Suppressor macrophage treated with lipopolysaccharide for 4 hours (primary cell): ENCODE data around the gene FST.

ENCODE experiments used
- DNase-seq: peaks from one replicate; pipeline ENCODE4 v3.0.0-alpha.2; 2020

FST gene

DNA sequence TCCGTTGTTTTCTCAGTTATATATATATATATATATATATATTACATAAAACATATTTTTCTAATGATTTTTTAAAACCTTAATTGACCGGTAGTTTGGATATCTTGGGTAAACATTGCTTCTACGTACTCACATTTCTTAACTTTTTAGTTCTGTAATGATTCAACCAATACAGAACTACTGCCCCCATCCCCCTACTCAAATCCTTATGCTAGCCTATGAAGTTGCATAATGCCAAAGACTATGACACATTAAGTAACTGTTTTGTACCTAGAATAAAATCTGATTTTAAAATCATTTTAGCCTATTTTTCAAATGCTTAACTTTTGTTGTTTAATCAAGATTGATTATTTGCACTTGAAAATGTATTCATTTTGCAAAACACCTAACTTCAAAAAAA is 4.4 kb upstream of the FST start:
- no peak for DNase-seq

DNA sequence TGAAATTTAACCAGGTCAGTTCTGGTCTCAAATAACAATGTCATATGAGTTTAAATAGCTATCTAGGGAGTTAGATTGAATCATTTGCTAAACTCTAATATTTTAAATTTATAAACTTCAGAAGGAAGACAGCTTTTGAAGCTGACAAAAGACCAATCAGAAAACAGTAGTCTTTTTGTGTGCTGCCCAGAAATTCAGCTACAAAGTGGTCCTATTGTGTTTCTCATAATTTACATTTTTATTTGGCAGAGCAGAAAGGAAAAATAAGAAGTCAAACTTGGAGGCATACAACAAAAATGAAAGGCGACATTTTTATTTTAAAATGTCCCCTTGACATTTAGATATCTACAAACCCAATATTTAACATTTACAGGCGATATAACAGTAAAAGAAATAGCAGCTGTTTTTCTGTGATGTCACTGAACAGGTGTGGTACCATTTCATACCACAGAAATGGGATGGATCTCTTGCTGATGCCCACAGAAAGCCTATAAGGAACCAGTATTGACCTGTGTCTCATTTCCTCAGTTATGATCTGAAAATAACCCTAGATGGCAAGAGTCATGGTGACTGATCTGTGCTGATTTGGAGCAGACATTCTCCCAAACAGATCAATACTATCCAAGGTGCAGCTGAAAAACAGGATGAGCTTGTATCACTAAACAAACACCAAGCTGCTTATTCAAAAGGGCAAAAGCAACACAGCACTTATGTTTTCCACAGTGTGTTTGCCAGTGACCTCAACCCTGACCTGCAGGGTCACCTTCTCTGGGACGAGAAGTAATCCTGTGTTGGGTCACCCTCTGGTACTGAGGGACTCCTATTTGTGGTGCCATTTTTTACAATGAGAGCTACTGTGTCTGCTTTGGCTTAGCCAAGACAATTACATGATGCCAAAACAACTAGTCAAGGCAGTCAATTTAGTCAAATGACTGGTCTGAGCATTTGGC is 3.6 kb upstream of the FST start:
- DNase-seq, result no peak

DNA sequence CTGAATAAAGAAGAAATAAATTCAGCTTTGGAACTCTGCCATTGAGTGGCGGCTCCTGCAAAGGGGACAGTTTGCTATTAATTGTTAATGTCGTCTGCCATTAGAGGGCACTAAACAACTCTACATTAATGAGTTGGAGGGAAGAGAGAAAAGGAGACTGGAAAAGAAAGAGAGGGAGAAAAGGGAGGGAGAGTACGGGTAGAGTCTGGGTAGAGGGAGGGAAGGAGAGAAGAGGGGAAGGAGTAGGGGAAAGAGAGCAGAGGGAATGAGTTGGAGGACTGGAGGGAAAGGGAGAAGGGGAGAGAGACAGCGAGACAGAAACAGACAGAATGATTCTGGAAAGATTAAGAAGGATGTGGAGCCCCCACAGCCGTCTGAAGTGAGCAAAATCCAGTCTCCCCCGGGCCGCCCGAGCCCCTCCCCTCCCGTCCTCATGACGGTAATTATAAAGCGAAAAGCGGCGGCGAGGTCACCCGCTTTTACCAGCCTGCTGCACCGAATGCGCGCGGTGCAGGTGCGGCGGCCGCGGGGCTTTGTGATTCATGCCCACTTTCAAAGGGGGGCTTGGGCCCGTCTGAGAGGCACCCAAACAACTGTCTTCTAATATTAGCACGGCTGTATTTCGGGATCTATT is 1.9 kb upstream of the FST start:
- DNase-seq, result peak; percentile 63

DNA sequence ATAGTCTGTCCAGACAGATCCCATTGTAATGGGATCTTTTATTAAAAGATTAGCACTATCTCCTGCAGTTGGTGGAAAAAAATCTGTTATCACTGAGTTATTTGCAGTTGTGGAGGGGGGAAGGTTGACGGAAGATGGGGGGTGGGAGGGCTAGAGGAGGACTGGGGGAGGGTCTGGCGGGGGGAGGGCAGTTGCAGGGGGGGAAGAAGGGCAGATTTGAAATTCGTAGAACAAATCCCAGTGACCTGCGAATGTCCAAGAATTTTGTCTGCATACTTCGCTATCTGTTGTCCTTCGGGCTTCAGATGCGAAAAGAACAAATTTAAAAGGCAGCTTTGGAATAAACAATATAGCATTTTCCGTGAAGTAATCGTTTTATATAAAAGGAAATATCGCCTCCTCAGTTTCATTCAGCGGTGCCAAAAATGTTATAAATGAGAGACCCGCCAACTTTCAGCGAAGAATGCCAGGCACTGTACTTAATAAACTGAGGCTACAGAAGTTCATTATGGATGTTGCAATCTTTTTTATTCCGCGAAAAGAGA is 1.3 kb upstream of the FST start:
- DNase-seq, result no peak

DNA sequence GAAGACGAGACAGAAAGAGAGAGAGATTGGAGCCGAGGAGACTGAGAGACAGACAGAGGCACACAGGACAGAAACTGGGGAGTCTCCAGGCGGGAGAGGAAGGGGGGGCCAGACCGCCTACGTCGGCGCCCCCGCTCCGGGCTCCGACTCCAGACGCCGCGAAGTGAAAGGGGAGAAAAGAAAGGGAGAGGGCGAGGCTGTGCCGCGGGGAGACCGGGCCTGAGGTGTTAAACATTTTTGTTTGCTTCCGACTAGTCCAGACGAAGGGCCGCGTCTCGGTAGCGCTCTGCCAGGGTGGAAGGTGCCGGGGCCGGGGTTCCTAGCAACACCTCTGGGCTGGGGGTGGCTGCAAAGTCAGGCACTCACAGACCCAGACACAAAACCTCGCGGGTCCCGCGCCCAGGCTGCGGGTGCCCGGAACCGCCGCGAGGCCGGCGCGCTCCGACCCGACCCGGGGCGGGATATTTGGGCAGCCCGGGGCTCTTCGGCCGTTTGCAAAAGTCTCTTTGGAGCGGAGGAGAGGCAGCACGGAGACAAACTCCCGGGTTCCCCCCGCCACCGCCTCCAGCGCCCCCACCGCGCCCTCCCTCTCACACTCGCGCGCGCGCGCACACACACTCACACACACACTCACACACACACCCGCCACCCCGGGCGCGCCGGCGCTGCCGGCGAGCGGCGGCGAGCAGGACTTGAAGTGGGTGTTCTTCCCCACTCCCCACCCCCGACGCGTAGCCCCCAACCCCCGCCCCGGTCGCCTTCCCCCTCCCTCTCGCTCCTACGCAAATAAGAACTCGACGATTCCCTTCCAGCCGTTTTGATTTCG is 626 bp upstream of the FST start:
- peak; percentile 18 for DNase-seq

DNA sequence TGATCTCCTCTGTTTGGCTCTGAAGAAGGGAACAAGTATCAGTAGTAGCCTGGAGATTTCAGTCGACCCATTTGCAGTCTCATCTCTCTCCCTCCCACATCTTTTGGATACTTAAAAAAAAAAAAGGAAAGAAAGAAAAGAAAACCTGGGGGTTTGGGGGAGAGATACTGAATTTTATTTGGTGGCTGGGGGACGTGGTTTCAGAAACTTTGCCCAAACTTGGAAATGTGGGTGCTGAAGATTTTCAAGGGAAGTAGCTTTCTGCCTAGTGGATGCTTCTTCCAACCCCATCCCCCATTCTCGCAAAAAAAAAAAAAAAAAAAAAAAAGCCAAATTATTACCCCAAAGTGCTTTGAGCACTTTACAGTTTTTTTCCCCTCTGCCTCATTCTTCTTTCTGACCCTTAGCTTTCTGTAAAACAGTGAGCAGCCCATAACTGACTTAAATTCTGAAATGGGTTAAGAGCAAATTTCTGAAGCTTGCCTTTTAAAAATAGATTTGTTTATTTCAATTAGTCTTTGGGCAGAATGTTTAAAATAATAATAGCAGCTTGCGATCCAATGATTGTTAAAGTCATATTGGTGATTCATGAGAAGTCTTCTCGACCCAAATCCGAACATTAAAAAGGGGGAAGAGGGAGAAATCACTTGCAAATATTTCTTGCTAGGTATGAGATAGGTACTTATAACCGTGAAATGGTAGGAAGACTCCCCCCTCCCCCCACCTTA is 894 bp downstream of the FST start:
- DNase-seq, result no peak

DNA sequence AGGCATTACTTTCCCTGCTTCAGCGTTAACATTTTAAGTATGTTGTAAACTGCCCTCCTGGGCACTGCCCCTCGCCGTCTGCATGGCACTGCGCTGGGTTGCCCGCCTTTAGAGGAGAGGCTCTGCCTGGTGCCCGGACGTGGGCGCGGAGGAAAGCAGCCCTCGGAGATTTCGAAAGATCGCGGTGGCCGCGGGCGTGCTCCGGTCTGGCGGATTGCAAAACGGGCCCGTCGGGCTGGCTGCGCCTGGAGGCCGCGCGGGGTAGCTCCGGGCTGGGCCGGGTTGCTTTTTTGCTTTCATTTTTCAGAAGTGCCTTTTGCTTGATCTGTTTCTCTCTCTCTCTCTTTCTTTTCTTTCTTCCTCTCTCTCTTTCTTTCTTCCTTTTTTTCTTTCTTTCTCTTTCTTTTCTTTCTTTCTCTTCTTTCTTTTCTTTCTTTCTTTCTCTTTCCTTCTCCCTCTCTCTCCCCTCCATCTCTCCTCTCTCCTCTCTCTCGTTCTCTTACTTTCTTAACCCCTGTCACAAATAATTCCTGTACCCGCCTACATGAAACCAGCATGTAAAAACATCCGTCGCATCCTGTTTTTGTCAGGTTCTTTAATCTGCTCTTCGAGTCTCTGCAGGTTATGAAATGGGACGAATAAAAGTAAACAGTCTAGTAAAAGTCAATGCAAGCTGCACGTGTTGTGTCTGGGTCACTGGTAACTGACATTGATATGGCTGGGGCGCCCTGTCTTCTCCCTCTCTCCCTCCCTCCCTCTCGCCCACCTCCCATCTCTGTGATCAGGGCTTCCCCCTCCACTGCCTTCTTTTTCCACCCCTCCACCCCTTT is 1.7 kb downstream of the FST start:
- DNase-seq, result peak; percentile 91

DNA sequence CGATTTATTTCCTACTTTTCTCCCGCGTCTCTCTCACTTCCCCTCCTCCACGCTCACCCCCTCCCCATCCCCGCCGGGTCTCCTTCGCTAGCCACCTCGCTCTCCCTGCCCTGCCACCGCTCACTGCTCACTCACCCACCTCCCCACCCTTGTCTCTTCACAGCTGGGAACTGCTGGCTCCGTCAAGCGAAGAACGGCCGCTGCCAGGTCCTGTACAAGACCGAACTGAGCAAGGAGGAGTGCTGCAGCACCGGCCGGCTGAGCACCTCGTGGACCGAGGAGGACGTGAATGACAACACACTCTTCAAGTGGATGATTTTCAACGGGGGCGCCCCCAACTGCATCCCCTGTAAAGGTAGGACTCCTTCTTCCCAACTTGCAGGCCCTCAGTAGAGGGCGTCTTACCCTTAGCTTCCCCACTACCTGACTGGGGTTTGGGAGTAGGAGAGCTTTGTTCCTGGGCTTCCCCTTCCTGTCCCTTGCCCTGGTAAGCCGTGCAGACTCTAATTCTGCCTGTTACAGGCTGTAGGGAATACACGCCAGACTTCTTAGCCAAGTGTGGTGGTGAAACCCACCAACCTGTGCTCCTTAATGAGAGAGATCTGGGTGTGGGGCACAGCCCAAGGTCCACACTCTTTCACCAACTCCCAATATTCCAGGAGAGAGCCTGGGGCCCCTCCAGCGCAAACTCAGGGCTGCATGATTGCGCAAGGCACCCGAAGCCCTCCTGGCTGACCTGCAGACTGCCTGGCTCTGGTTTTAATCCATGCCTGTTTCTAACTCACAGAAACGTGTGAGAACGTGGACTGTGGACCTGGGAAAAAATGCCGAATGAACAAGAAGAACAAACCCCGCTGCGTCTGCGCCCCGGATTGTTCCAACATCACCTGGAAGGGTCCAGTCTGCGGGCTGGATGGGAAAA is 2.5 kb downstream of the FST start:
- DNase-seq, result no peak

DNA sequence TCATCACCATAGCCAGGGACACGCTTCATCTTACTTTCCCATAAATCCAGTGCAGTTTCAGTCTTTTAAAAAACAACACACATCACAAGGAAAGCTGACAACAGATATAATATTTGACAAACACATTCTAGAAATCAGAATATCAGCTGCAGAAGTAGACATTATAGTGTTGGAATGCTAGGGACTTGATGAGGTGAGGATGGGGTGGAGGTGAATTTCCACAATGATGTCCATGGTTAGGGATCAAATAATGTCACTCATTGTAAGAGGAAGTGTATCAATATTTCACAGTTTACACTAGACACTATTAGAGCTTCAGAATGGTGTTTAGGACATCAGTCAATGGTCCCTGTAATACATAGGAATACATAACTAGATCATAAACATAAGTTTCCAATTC is 7.0 kb downstream of the FST start:
- no peak for DNase-seq

DNA sequence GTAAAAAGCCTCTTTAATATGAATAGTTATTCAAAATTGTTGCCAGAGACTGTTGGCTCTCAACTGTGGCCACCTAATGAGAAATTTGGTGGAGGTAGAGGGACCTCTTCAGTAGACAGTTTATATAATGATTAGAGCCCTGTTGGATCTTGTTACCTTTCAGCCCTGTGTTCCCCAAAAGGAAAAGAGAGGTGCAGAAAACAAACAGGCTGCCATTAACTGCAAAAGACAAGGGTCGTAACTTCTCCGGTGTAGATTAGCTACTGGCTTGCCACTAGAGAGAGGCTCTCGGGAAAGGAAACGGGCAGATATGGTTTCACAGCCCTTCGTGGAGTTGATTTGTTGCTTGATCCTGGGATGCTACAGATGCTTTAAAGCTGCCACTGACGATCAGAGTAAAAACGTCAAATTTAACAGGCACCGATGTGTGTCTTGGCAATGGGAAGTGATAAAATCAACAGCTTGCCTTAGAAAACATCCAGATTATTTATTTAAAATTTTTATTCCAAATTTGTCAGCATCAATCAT is 7.8 kb downstream of the FST start:
- DNase-seq, result no peak

DNA sequence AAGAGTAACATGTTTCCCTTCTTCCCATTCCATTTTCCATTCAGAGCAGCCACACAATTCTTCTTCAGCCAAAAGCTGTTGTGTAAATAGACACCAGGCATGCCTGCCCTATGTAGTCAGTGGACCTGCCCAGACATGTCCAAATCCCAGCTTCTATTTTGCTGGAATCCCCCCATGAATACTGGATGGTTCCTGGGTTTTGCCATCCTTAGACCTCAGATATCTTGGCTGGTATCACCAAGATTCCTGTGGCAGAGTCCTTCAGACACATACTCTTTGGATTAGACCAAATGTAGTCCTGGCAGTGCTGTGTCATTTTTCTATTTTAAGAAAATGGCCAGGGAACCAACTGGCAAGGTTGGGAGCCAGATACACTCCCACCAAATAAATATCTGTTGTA is 10.3 kb downstream of the FST start:
- no peak for DNase-seq

DNA sequence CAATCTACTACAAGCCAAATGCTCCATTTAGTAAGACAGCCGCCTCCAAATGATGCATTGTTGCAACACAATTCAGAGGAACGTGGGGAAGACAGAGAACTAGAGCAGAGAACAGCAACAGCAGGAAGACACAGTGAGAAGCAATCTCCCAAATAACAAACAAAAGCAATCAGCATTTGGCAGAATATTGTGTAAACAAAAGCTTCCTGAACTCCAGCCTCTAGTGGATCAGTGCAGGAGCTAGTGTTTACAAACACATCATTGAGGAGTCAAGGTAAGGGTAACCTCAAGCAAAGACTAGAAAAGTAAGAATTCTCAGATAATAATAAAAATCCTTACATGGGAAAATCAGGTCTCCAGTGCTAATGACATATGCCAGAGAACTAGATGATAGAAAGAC is 20.6 kb downstream of the FST start:
- DNase-seq, result no peak

DNA sequence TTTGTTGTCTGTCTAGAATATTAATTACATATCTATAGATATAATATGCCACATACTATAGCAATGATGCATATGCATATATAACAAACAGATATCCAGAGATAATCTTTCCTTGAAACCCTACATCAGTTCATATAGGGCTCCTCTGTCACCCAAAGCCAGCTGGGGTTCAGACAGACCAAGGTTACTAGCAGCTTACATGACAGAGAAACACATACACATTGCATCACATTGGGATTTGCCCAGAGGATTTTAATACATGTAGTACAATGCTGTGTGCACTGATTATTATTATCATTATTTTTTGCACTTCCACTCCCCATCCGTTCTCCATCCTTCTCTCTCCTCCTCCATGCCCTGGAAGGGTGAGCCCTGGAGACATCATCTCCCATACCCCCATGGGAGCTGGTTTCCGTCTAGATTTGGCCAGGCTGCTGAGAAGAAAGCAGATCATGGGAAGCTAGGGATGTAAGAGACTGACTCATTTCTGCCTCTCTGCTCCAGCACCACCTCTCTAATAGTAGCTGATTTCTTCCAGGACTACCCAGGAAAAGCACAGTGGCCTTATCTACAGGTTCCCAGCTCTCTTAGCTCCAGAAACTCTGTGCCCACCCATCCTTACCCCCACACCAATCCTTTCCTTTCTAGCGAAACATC is 23.3 kb downstream of the FST start:
- no peak for DNase-seq

DNA sequence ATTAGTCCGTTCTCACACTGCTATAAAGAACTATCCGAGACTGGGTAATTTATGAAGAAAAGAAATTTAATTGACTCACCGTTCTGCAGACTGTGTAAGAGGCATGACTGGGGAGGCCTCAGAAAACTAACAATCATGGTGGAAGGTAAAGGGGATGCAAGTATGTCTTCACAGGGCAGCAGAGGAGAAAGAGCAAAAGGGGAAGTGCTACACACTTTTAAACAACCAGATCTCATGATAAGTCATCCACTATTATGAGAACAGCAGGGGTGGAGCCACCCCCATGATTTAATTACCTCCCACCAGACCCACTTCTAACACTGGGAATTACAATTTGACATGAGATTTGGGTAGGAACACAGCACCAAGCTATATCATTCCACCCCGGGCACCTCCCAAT is 26.6 kb downstream of the FST start:
- peak; percentile 12 for DNase-seq

DNA sequence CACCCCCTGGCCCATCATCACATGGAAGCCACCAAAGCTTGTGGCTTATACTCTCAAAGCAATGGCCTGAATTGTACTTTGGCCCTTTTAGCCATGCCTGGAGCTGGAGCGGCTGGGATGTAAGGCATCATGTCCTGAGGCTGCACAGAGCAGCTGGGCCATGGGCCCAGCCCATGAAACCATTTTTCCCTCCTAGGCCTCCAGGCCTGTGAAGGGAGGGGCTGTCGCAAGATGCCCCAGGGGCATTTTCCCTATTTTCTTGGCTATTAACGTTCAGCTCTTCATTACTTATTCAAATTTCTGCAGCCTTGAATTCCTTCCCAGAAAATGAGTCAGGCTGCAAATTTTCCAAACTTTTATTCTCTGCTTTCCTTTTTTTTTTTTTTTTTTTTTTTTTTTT is 27.7 kb downstream of the FST start:
- DNase-seq, result no peak

DNA sequence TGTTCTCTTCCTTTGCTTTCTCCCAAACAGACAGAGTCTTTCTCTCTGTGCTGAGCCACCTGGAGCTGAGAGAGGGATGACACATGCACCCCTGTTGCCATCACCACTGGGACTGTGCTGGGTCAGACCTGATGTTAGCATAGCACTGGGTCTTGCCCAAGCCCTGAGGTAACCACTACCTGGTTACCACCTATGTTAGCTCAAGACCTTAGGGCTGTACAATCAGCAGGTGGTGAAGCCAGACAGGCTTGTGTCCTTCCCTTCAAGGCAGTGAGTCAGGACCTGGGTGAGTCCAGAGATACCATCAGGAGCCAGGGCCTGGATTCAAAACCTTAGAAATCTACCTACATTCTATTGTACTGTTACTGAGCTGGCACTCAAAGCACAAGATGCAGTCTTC is 32.1 kb downstream of the FST start:
- no peak for DNase-seq

DNA sequence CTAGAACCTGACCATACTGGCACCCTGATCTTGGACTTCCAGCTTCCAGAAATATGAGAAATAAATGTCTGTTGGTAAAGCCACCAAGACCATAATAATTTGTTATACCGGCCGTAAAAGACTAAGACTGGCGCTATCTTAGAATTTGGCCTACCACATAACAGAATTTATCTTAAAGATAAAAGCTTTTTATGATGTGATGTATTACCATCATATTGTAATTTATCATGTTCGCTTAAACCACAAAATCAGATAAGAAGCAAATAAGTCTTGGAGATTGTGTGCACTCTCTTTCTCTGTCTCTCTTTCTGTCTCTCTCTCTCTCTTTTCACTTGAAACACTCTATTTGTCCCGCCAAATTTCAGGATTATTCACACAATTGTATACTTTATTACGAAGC is 35.6 kb downstream of the FST start:
- no peak for DNase-seq

DNA sequence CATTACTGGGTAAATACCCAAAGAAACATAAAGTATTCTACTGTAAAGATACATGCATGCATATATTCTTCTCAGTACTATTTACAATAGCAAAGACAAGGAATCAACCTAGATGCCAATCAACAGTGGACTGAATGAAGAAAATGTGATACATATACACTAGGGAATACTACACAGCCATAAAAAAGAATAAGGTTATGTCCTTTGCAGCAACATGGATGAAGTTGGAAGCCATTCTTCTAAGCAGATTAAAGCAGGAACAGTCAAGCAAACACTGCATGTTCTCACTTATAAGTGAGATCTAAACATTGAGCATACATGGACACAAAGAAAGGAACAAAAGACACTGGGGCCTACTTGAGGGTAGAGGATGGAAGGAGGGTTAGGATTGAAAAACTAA is 40.4 kb downstream of the FST start:
- no peak for DNase-seq
